GM06990 (cell line): ENCODE results near the gene CDK5.

Experiments used
- DNase-seq: peaks from one replicate; pipeline ENCODE4 v3.0.0-alpha.2; 2011; ENCODE audit not compliant: insufficient read length; ENCODE audit errors: extremely low read depth
- H3K27me3 ChIP-seq: replicated peaks from 2 replicates; pipeline ENCODE4 v1.6.0; 2011; ENCODE audit warnings: low read length; ENCODE audit not compliant: control insufficient read depth, insufficient read depth
- H3K36me3 ChIP-seq: 2 replicates; pipeline ENCODE4 v1.5.1; 2011; ENCODE audit warnings: low read length; ENCODE audit not compliant: control insufficient read depth, insufficient read depth
- H3K4me3 ChIP-seq: replicated peaks from 2 replicates; pipeline ENCODE4 v1.5.1; 2011; ENCODE audit warnings: low read depth, mild to moderate bottlenecking, control low read depth, low read length
- TF ChIP-seq, protein P1 (sequence below): IDR thresholded peaks from 2 replicates; pipeline ENCODE4 v1.5.1; 2011; ENCODE audit warnings: low read length, control low read depth, mild to moderate bottlenecking, inconsistent platforms; ENCODE audit not compliant: insufficient read depth, poor library complexity, severe bottlenecking

CDK5 gene

DNA sequence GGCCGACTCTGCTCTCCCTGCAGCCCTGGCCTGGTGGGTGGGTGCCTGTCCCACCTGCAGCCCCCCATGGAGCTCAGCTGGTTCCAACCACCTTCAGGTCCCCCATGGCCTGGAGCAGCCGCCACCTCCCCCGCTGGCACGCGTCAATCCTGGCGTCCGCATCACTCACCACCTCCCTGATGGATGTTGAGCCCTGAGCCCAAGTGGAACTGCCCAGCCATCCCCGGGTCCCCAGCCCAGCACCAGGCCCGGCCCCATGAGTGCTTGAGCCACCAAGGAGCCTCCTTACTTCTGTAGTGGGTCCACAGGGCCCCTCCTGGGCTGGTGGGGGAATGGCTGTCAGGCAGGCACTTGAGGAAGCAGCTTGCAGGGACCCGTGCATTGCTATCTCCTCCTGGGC, 43.2 kb upstream of the CDK5 start:
- Histone ChIP-seq H3K27me3 (no peaks in the 10 kb centered on the region), H3K36me3 (no peaks in the 10 kb centered on the region), H3K4me3 (no peak overlapping the region)
- DNase-seq: no peak
- TF ChIP-seq, protein P1, sequence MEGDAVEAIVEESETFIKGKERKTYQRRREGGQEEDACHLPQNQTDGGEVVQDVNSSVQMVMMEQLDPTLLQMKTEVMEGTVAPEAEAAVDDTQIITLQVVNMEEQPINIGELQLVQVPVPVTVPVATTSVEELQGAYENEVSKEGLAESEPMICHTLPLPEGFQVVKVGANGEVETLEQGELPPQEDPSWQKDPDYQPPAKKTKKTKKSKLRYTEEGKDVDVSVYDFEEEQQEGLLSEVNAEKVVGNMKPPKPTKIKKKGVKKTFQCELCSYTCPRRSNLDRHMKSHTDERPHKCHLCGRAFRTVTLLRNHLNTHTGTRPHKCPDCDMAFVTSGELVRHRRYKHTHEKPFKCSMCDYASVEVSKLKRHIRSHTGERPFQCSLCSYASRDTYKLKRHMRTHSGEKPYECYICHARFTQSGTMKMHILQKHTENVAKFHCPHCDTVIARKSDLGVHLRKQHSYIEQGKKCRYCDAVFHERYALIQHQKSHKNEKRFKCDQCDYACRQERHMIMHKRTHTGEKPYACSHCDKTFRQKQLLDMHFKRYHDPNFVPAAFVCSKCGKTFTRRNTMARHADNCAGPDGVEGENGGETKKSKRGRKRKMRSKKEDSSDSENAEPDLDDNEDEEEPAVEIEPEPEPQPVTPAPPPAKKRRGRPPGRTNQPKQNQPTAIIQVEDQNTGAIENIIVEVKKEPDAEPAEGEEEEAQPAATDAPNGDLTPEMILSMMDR: no peak

- Histone ChIP-seq H3K36me3 (no peaks in the 10 kb centered on the region), H3K4me3 (no peak overlapping the region), H3K27me3 (no peaks in the 10 kb centered on the region)
- DNase-seq: no peak
- TF ChIP-seq, protein P1: no peak
Measured at GRCh38 chr7:151099486-151100211, 42.0 kb upstream of the CDK5 start.

DNA sequence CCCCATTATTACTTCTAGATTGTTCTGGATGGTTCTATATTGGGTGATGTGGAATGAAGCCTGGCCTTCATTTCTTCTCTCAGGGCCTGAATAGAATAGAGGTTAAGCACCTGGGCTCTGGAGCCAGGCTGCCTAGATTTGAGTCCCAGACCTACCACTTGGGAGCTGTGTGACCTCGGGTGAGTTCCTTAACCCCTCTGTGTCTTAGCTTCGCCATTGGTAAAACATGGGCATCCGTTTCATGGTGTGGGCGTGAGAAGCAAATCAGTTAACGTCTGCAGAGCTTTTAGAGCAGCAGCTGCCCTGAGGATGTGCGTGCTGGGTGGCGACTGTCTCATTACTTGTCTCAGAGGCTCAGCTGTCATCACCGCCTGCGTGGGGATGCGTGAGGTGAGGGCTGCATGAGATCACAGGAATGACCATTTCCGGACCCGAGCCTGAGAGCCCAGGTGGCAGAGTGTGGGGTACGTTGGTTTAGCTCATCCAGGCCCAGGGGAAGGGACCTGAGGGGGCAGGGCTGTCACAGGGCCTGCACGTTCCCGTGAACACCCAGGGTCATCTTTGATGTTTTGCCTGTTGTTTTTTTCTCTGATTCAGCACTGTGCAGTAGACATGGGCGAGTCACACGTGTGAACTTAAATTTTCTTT, 38.3 kb upstream of the CDK5 start:
- no peaks in the 10 kb centered on the region for H3K27me3 ChIP-seq
- DNase-seq: no peak
- TF ChIP-seq, protein P1: no peak
- peaks cover 2% of the 10 kb centered on the region for H3K36me3 ChIP-seq
- no peak overlapping the region for H3K4me3 ChIP-seq

- Histone ChIP-seq H3K4me3 (no peak overlapping the region), H3K36me3 (peaks cover 2% of the 10 kb centered on the region), H3K27me3 (no peaks in the 10 kb centered on the region)
- TF ChIP-seq, protein P1: no peak
- DNase-seq: no peak
Measured at GRCh38 chr7:151095123-151095797, 37.6 kb upstream of the CDK5 start.

DNA sequence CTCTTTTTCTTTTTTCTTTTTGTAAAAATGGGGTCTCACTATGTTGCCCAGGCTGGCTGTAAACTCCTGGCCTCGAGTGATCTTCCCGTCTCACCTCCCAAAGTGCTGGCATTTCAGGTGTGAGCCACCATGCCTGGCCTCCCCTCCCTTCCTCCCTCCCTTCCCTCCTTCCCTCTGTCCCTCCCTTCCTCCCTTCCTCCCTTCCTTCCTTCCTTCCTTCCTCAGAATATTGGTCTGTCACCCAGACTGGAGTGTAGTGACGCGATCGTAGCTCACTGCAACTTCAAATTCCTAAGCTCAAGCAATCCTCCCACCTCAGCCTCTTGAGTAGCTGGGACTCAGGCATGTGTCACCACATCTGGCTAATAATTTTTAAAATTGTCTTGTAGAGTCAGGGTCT, 37.0 kb upstream of the CDK5 start:
- H3K36me3 ChIP-seq: peaks cover 2% of the 10 kb centered on the region
- H3K4me3 ChIP-seq: no peak overlapping the region
- DNase-seq: no peak
- TF ChIP-seq, protein P1: no peak
- H3K27me3 ChIP-seq: no peaks in the 10 kb centered on the region
